PC-3 (cell line): ENCODE results near the gene MGLL. TPM values are rescaled to one million over a fixed set of nuclear protein-coding genes. Genes with fewer than 3 reads are reported as not detected.

Experiments
- ATAC-seq: fragments of 200-7000 bp; cut with Tn5 transposase; 2 replicates; pipeline ENCODE4 v1.9.1; 2020; ENCODE audit warnings: mild to moderate bottlenecking, moderate library complexity
- BruUV-seq: library from RNA; stranded (reverse); fragments of 400-500 nt; replicated peaks from 2 replicates; lab custom pipeline; 2021; lab: Mats Ljungman, UMichigan
- CTCF ChIA-PET: fragments of 300-600 bp; sonication (Branson Sonifier 250); formaldehyde crosslinking; loops from one replicate; lab custom pipeline; 2022; ENCODE audit warnings: antibody characterized with exemption; lab: Charles Lee
- POLR2A ChIA-PET: fragments of 300-600 bp; sonication (Branson Sonifier 250); formaldehyde crosslinking; loops from one replicate; lab custom pipeline; 2022; ENCODE audit warnings: antibody characterized with exemption; ENCODE audit not compliant: unreplicated experiment; lab: Charles Lee
- DNase-seq: peaks from one replicate; pipeline ENCODE4 v3.0.0-alpha.2; 2015
- H2AFZ ChIP-seq: fragments of 300-600 bp; sonication (generic); 2 replicates; pipeline ENCODE4 v1.6.0; 2016; ENCODE audit warnings: antibody characterized with exemption, low read length
- H3F3A ChIP-seq: fragments of 300-600 bp; sonication (generic); one replicate; pipeline ENCODE4 v1.6.0; 2017; ENCODE audit warnings: antibody characterized with exemption, low read length, control low read depth, mild to moderate bottlenecking; ENCODE audit not compliant: unreplicated experiment
- H3K27ac ChIP-seq: fragments of 300-600 bp; sonication (generic); 2 replicates; pipeline ENCODE4 v1.5.1; 2016; ENCODE audit warnings: mild to moderate bottlenecking, low read length
- H3K27me3 ChIP-seq: fragments of 300-600 bp; sonication (generic); 2 replicates; pipeline ENCODE4 v1.6.1; 2016; ENCODE audit warnings: low read length, mixed read lengths
- H3K36me3 ChIP-seq: fragments of 300-600 bp; sonication (generic); 2 replicates; pipeline ENCODE4 v1.6.1; 2016; ENCODE audit warnings: low read depth, mixed run types, low read length, mixed read lengths
- H3K4me1 ChIP-seq: fragments of 300-600 bp; sonication (generic); 2 replicates; pipeline ENCODE4 v1.5.1; 2016; ENCODE audit warnings: low read length; ENCODE audit not compliant: insufficient read depth
- H3K4me2 ChIP-seq: fragments of 300-600 bp; sonication (generic); 2 replicates; pipeline ENCODE4 v1.6.0; 2016; ENCODE audit warnings: low read length
- H3K4me3 ChIP-seq: fragments of 300-600 bp; sonication (generic); 2 replicates; pipeline ENCODE4 v1.5.1; 2016; ENCODE audit warnings: mild to moderate bottlenecking, low read length, mixed read lengths
- H3K79me2 ChIP-seq: fragments of 300-600 bp; sonication (generic); 2 replicates; pipeline ENCODE4 v1.6.1; 2017; ENCODE audit warnings: low read length, mixed read lengths
- H3K9ac ChIP-seq: fragments of 300-600 bp; sonication (generic); 2 replicates; pipeline ENCODE4 v1.6.0; 2016; ENCODE audit warnings: mild to moderate bottlenecking, low read length
- H3K9me2 ChIP-seq: fragments of 300-600 bp; sonication (generic); replicated peaks from 2 replicates; pipeline ENCODE4 v1.6.1; 2016; ENCODE audit warnings: mixed run types, low read length, mixed read lengths
- H3K9me3 ChIP-seq: fragments of 300-600 bp; sonication (generic); 2 replicates; pipeline ENCODE4 v1.6.1; 2016; ENCODE audit warnings: low read length, mixed read lengths
- H4K20me1 ChIP-seq: fragments of 300-600 bp; sonication (generic); 2 replicates; pipeline ENCODE4 v1.6.1; 2016; ENCODE audit warnings: low read length, mixed read lengths
- EZH2 ChIP-seq: fragments of 300-600 bp; sonication (generic); IDR thresholded peaks from one replicate; pipeline ENCODE4 v1.6.1; 2017; ENCODE audit warnings: antibody characterized with exemption, mild to moderate bottlenecking, low read length; ENCODE audit not compliant: unreplicated experiment
- EZH2phosphoT487 ChIP-seq: fragments of 300-600 bp; sonication (generic); IDR thresholded peaks from 2 replicates; pipeline ENCODE4 v1.6.1; 2018; ENCODE audit warnings: mild to moderate bottlenecking, antibody characterized with exemption, low read length, borderline replicate concordance
- intact Hi-C: fragments of 100-400 bp; cut with micrococcal nuclease; formaldehyde crosslinking; loops from 2 replicates; pipeline ENCODE4 v1.9.0; 2023
- total RNA-seq: library from RNA; depleted of rRNA; stranded (reverse); fragments of >200 nt; gene quantifications from 2 replicates; pipeline ENCODE4 v1.2.3, GENCODE V29; 2014
- TF ChIP-seq, protein P1 (sequence below): fragments of 300-600 bp; sonication (generic); conservative IDR thresholded peaks from 2 replicates; pipeline ENCODE4 v1.5.1; 2017; ENCODE audit warnings: antibody characterized with exemption, low read depth, mild to moderate bottlenecking, low read length

MGLL gene
- total RNA-seq, 1 experiment from 2014 or later = 38.7 TPM

DNA sequence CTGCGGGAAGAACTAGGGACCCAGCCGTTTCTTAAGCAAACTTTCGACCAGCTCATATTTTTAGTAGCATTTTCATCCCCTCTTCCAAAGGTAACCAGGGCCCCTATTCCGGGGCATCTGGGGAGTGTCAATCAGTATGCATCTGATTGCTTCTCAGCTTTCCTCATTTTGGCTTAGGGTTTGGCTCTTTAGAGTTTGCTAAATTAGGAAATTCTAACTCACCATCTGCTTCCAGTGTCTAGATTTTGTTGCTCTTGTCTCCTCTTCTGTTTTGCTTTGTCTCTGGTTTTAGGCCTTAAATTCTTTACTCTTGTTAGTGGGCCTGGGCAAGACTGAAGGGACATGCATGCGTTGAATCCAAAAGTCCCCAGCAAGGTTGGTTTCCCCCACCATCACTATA lies 159.2 kb downstream of the MGLL start:
- H4K20me1 ChIP-seq = no peaks in the 10 kb centered on the region
- H2AFZ ChIP-seq = no peak overlapping the region
- no peaks in the 10 kb centered on the region for H3F3A ChIP-seq
- no peak overlapping the region for H3K4me3 ChIP-seq
- intact Hi-C loops = no loop called here
- ChIA-PET CTCF (no interaction called here), POLR2A (no interaction called here)
- ATAC-seq = no peak
- no peaks in the 10 kb centered on the region for H3K9me3 ChIP-seq
- TF ChIP-seq EZH2phosphoT487 (no peak), EZH2 (no peak)
- TF ChIP-seq, protein P1, sequence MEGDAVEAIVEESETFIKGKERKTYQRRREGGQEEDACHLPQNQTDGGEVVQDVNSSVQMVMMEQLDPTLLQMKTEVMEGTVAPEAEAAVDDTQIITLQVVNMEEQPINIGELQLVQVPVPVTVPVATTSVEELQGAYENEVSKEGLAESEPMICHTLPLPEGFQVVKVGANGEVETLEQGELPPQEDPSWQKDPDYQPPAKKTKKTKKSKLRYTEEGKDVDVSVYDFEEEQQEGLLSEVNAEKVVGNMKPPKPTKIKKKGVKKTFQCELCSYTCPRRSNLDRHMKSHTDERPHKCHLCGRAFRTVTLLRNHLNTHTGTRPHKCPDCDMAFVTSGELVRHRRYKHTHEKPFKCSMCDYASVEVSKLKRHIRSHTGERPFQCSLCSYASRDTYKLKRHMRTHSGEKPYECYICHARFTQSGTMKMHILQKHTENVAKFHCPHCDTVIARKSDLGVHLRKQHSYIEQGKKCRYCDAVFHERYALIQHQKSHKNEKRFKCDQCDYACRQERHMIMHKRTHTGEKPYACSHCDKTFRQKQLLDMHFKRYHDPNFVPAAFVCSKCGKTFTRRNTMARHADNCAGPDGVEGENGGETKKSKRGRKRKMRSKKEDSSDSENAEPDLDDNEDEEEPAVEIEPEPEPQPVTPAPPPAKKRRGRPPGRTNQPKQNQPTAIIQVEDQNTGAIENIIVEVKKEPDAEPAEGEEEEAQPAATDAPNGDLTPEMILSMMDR = no peak
- no peaks in the 10 kb centered on the region for H3K36me3 ChIP-seq
- no peaks in the 10 kb centered on the region for H3K79me2 ChIP-seq
- H3K27me3 ChIP-seq = no peaks in the 10 kb centered on the region
- H3K27ac ChIP-seq = no peak overlapping the region
- no peaks in the 10 kb centered on the region for H3K4me1 ChIP-seq
- no peak overlapping the region for H3K4me2 ChIP-seq
- H3K9me2 ChIP-seq = no peaks in the 10 kb centered on the region
- no peak for DNase-seq
- no TSS peak for BruUV-seq
- H3K9ac ChIP-seq = no peak overlapping the region

DNA sequence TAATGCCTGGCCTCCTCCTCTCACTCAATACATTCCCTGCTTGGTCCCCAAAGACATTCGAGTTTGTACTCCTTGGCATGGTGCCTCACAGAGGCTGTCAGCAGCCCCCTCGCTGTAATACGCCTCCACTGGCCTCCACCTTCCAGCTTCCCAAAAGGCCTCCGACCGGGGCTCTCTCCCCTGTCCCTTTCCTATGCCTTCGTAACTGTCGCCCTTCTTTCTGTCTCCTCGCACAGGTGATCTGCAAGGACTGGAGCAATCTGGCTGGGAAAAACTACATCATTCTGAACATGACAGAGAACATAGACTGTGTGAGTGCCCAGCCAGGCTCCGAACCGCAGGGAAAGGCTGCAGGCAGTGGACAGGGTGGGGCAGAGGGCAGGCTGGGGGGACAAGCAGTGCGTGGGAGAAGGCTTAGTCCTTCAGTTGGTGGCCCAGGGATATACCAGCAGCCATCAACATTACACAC lies 160.3 kb downstream of the MGLL start:
- Histone ChIP-seq H3K27ac (no peak overlapping the region), H3K36me3 (no peaks in the 10 kb centered on the region), H3K4me3 (no peak overlapping the region), H3K4me1 (no peaks in the 10 kb centered on the region), H2AFZ (no peak overlapping the region), H3F3A (no peaks in the 10 kb centered on the region), H3K9ac (no peak overlapping the region), H3K4me2 (no peak overlapping the region), H3K27me3 (no peaks in the 10 kb centered on the region), H4K20me1 (no peaks in the 10 kb centered on the region), H3K9me3 (no peaks in the 10 kb centered on the region), H3K9me2 (no peaks in the 10 kb centered on the region), H3K79me2 (no peaks in the 10 kb centered on the region)
- DNase-seq = no peak
- intact Hi-C loops = no loop called here
- TF ChIP-seq, protein P1 = no peak
- TF ChIP-seq EZH2 = no peak
- TF ChIP-seq EZH2phosphoT487 = no peak
- ChIA-PET POLR2A (no interaction called here), CTCF (no interaction called here)
- BruUV-seq = no TSS peak
- no peak for ATAC-seq

DNA sequence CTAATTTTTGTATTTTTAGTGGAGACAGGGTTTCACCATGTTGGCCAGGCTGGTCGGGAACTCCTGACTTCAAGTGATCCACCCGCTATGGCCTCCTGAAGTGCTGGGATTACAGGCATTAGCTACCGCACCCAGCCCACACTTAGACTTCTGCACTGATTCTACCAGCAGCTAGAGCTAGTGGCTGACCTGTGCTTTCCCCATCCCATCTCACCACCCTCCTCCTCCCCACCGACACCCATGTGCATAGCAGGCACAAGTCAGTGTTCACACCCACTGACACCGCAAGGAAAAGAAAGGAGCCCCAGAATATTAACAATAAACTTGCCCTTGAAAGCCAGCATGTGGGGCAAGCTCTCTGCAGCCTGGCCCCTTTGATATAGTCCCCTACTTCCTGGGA lies 160.7 kb downstream of the MGLL start:
- POLR2A ChIA-PET = no interaction called here
- DNase-seq (no peak), ATAC-seq (no peak)
- no TSS peak for BruUV-seq
- H3K36me3 ChIP-seq = no peaks in the 10 kb centered on the region
- no peak overlapping the region for H3K4me3 ChIP-seq
- no peak overlapping the region for H3K9ac ChIP-seq
- H3K4me1 ChIP-seq = no peaks in the 10 kb centered on the region
- CTCF ChIA-PET = no interaction called here
- no peaks in the 10 kb centered on the region for H3K79me2 ChIP-seq
- H3K27ac ChIP-seq = no peak overlapping the region
- H3K9me2 ChIP-seq = no peaks in the 10 kb centered on the region
- no peaks in the 10 kb centered on the region for H3F3A ChIP-seq
- no peak overlapping the region for H2AFZ ChIP-seq
- H3K9me3 ChIP-seq = no peaks in the 10 kb centered on the region
- no peaks in the 10 kb centered on the region for H4K20me1 ChIP-seq
- intact Hi-C loops = no loop called here
- TF ChIP-seq EZH2 (no peak), EZH2phosphoT487 (no peak)
- TF ChIP-seq, protein P1 = no peak
- H3K4me2 ChIP-seq = no peak overlapping the region
- H3K27me3 ChIP-seq = no peaks in the 10 kb centered on the region
